SKM-1 (cell line): ENCODE results near the gene PGD.
A peak's percentile ranks its signal among the peaks of the same experiment; 100 is the strongest.
"Not testable (repeated sequence)": the region's sequence is repeated elsewhere in the genome, so short reads cannot be mapped to it uniquely, and the experiment has no call there.

ENCODE experiments used
- DNase-seq: peaks from one replicate; lab custom pipeline; 2025; ENCODE audit not compliant: unreplicated experiment; lab: John Stamatoyannopoulos, UW

Gene PGD

GRCh38 chr1:10398278-10398733 is 558 bp upstream of the PGD start:
- DNase-seq, result no peak

- DNase-seq, result no peak
These were observed 629 bp downstream of the PGD start for GRCh38 chr1:10399444-10399941.

GRCh38 chr1:10400013-10400412 is 1.1 kb downstream of the PGD start:
- no peak for DNase-seq

- no peak for DNase-seq
These were observed 2.4 kb downstream of the PGD start for GRCh38 chr1:10401281-10401680.

- no peak for DNase-seq
These were observed 3.9 kb downstream of the PGD start for GRCh38 chr1:10402729-10403274.

- DNase-seq, result no peak
These were observed 8.3 kb downstream of the PGD start for GRCh38 chr1:10407201-10407600.

GRCh38 chr1:10415211-10415930 is 16.5 kb downstream of the PGD start:
- DNase-seq, result peak; percentile 95

GRCh38 chr1:10415967-10416366 is 17.1 kb downstream of the PGD start:
- DNase-seq, result not testable (repeated sequence)

- not testable (repeated sequence) for DNase-seq
These were observed 19.9 kb downstream of the PGD start for GRCh38 chr1:10418741-10419140.

GRCh38 chr1:10419351-10419750 is 20.5 kb downstream of the PGD start:
- DNase-seq, result no peak

GRCh38 chr1:10421637-10422036 is 22.8 kb downstream of the PGD start:
- no peak for DNase-seq

- no peak for DNase-seq
These were observed 25.2 kb downstream of the PGD start for GRCh38 chr1:10424034-10424433.

- DNase-seq, result no peak
These were observed 25.8 kb downstream of the PGD start for GRCh38 chr1:10424651-10425050.

GRCh38 chr1:10425826-10426534 is 27.1 kb downstream of the PGD start:
- not testable (repeated sequence) for DNase-seq

GRCh38 chr1:10426535-10426848 is 27.6 kb downstream of the PGD start:
- DNase-seq, result not testable (repeated sequence)

GRCh38 chr1:10428984-10429383 is 30.1 kb downstream of the PGD start:
- DNase-seq, result no peak

- no peak for DNase-seq
These were observed 31.0 kb downstream of the PGD start for GRCh38 chr1:10429868-10430215.

- DNase-seq, result peak; percentile 76
These were observed 31.6 kb downstream of the PGD start, which contains the start of gene CENPS for GRCh38 chr1:10430216-10431069. Gene CENPS (plus strand): TSS chr1:10430433. CDS start chr1:10430518, 85 bp downstream.

GRCh38 chr1:10431070-10431730 is 32.3 kb downstream of the PGD start:
- no peak for DNase-seq

GRCh38 chr1:10432910-10433700 is 34.2 kb downstream of the PGD start:
- DNase-seq, result no peak
